Neutrophil (primary cell): Measurements from ENCODE around the gene PTGDS.
A peak's percentile ranks its signal among the peaks of the same experiment; 100 is the strongest.

Experiments
- H3K27ac ChIP-seq: fragments of 200-600 bp; sonication (generic); 2 replicates; pipeline ENCODE4 v1.5.1; 2016; ENCODE audit warnings: mild to moderate bottlenecking, moderate library complexity
- H3K27me3 ChIP-seq: fragments of 200-600 bp; sonication (generic); 2 replicates; pipeline ENCODE4 v1.6.0; 2016; ENCODE audit warnings: mild to moderate bottlenecking
- H3K36me3 ChIP-seq: fragments of 200-600 bp; sonication (generic); 2 replicates; pipeline ENCODE4 v1.5.1; 2017
- H3K4me1 ChIP-seq, 2 experiments: fragments of 200-600 bp in 1 of 2; sonication (generic) in 1 of 2; 1 replicate in 1 of 2; 2 replicates in 1 of 2; pipeline versions ENCODE4 v1.5.1 to v1.6.1; 2013 to 2016; ENCODE audit warnings: low read depth in 1 of 2, low read length in 1 of 2, mild to moderate bottlenecking in 1 of 2, moderate library complexity in 1 of 2; ENCODE audit not compliant: control insufficient read depth in 1 of 2, insufficient read depth in 1 of 2
- H3K4me3 ChIP-seq, 2 experiments: fragments of 200-600 bp in 1 of 2; sonication (generic) in 1 of 2; 1 replicate in 1 of 2; 2 replicates in 1 of 2; pipeline ENCODE4 v1.5.1; 2013 to 2016; ENCODE audit warnings: low read depth in 1 of 2, low read length in 1 of 2, mild to moderate bottlenecking in 1 of 2, moderate library complexity in 1 of 2
- H3K9me3 ChIP-seq: fragments of 200-600 bp; sonication (generic); 2 replicates; pipeline ENCODE4 v1.5.1; 2016
- CTCF ChIP-seq: fragments of 200-600 bp; sonication (generic); IDR thresholded peaks from 2 replicates; pipeline ENCODE4 v1.5.1; 2016; ENCODE audit warnings: antibody characterized with exemption

Gene PTGDS

GRCh38 chr9:136975644-136976043, 1.7 kb upstream of the PTGDS start:
- TF ChIP-seq CTCF = no peak
- peaks cover 0 to 12% of the 10 kb centered on the region in 2 experiments for H3K4me1 ChIP-seq
- no peak overlapping the region for H3K27ac ChIP-seq
- peaks cover 75% of the 10 kb centered on the region for H3K27me3 ChIP-seq
- no peaks in the 10 kb centered on the region for H3K36me3 ChIP-seq
- no peaks in the 10 kb centered on the region for H3K9me3 ChIP-seq
- no peak overlapping the region for H3K4me3 ChIP-seq

GRCh38 chr9:136977649-136978072, 357 bp downstream of the PTGDS start:
- TF ChIP-seq CTCF = no peak
- Histone ChIP-seq H3K9me3 (no peaks in the 10 kb centered on the region), H3K4me1 (peaks cover 0 to 12% of the 10 kb centered on the region in 2 experiments), H3K4me3 (peak overlapping the region; percentile 29 to 47), H3K27me3 (peaks cover 94% of the 10 kb centered on the region), H3K27ac (no peak overlapping the region), H3K36me3 (no peaks in the 10 kb centered on the region)

GRCh38 chr9:136978073-136978864, 965 bp downstream of the PTGDS start:
- Histone ChIP-seq H3K4me3 (peak overlapping the region; percentile 29 to 47), H3K4me1 (peaks cover 0 to 12% of the 10 kb centered on the region in 2 experiments), H3K27ac (no peak overlapping the region), H3K36me3 (no peaks in the 10 kb centered on the region), H3K27me3 (peaks cover 98% of the 10 kb centered on the region), H3K9me3 (no peaks in the 10 kb centered on the region)
- TF ChIP-seq CTCF = no peak

- H3K36me3 ChIP-seq = no peaks in the 10 kb centered on the region
Measured at GRCh38 chr9:136978865-136979544, 1.7 kb downstream of the PTGDS start.

More at GRCh38 chr9:136978865-136979544, 1.7 kb downstream of the PTGDS start:
- H3K4me1 ChIP-seq = peaks cover 0 to 12% of the 10 kb centered on the region in 2 experiments
- no peak for TF ChIP-seq CTCF
- H3K4me3 ChIP-seq = no peak overlapping the region
- H3K9me3 ChIP-seq = no peaks in the 10 kb centered on the region
- H3K27me3 ChIP-seq = peaks cover 98% of the 10 kb centered on the region
- no peak overlapping the region for H3K27ac ChIP-seq
